GM19438 (cell line): ENCODE results near the gene NR3C2.

Experiments
- ATAC-seq: cut with Tn5 transposase; IDR thresholded peaks from one replicate; pipeline ENCODE4 v1.9.1; 2021; ENCODE audit warnings: low read depth; ENCODE audit not compliant: unreplicated experiment

Gene NR3C2

GRCh38 chr4:148435654-148436406 lies 6.4 kb downstream of the NR3C2 start:
- no peak for ATAC-seq

- no peak for ATAC-seq
These were observed 8.0 kb downstream of the NR3C2 start for GRCh38 chr4:148434075-148434773.

DNA sequence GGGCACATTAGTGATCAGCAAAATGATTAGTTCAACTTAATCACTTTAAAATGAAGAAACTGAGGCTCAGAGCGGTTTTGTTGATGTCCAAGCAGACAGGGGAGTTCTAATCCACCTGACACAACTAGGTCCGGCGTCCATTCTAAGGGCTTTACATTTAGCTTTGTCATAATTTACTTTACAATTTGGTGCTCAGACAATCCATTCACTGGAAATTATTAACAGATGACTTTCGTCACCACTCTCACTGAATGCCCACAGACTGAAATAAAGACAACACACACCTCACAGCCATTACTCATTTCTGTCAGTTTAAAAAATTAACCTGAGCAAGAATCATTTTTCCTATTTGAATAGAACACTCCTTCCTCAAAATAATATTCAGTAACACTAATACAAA lies 10.8 kb downstream of the NR3C2 start:
- ATAC-seq, result no peak

GRCh38 chr4:148430854-148431253 lies 11.4 kb downstream of the NR3C2 start:
- no peak for ATAC-seq

DNA sequence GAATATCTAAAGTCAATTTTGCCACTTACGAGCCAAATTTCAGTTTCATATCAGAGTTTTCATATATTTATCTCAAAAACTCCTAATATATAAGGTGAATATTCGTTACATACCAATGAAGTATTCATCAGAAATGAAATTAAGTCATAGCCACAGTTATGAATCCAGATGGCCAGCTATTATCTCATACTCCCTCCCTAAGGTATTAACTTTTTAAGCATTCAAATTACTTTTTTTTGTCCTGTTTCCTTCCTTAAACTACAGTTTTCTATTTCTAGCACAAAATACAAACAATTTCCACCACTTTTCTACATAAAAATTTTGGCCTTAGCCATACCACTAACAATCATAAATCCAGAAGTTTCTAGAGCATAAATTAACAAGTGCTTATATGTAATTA lies 13.0 kb downstream of the NR3C2 start:
- ATAC-seq, result no peak

GRCh38 chr4:148426643-148427042 lies 15.6 kb downstream of the NR3C2 start:
- no peak for ATAC-seq

DNA sequence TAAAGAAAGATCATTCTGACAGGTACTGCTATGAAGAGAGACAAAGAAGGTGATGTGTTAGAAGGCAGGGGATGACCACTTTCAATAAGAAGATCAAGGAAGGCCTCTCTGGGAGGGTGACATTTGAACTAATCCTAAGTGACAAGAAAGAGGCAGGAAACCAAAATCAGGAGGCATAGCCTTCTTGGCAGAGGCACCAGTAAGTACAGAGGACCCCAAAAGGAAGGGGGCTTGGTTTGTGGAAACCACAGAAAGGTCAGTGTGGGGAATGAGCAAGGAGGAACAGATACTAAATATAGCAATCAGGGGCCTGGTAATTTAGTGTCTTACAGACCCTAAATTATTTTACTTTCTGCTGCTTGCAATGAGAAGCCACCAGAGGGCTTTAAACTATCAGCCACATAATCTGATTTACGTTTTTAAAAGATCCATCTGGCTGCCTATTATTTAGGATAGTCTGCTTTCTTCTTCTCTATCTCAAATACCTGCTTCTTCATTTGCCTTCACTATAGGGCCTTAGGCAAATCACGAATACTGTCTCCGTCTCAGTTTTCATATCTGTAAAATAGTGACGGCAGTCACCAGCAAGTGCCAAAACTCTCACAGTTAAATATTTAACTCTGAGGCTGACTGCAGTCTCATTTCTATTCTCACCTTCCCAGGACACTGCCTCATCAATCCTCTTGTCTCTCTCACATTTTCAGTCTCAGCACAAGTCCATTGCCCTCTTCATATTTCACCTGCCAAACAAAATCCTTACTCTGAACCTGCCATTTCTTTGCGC lies 16.7 kb downstream of the NR3C2 start:
- peak; percentile 78 for ATAC-seq

GRCh38 chr4:148420397-148420796 lies 21.8 kb downstream of the NR3C2 start:
- no peak for ATAC-seq

- no peak for ATAC-seq
These were observed 26.7 kb downstream of the NR3C2 start for GRCh38 chr4:148415500-148415899.

DNA sequence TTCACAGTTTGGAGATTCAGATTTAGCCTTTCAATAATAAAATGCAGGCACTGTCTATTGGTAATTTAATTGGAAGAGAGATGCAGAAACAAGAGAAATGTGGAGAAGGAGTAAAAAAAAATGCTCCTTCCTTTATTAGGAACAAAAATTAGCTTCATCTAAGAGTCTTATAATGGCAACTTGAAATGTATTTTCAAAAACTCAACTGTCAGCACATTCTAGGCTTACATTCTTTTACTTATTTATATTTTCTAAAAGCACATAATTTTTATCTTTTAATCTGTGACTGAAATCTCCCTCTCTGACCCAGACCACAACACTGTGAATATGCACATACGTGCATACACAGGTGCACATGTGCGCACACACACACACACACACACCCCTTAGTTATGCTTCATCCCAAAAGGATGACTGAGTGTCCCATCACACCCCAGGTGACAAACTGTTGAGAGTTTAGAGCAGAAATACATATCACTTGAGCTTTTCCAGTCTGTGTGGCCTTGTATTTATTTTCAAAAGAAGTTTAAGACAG lies 29.7 kb downstream of the NR3C2 start:
- no peak for ATAC-seq

GRCh38 chr4:148405161-148405893 lies 36.9 kb downstream of the NR3C2 start:
- ATAC-seq, result no peak

DNA sequence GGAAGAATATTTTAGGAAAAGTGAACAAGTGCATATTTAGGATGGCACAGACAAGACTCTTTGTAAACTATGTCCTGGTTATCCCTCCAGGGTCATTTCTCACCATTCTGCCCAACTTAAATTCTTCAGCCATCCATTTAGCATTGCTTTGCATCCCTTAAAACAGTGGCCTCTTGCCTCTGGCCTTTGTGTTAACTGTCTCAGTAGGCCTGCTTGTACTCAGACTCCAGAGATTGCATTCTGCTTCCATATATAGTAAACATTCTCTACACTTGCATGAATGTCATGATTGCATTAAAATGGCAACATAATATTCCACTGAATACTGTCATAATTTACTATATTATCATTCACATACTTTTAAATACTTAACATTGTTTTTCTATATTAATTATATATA lies 43.2 kb downstream of the NR3C2 start:
- no peak for ATAC-seq

GRCh38 chr4:148397771-148398170 lies 44.4 kb downstream of the NR3C2 start:
- no peak for ATAC-seq

DNA sequence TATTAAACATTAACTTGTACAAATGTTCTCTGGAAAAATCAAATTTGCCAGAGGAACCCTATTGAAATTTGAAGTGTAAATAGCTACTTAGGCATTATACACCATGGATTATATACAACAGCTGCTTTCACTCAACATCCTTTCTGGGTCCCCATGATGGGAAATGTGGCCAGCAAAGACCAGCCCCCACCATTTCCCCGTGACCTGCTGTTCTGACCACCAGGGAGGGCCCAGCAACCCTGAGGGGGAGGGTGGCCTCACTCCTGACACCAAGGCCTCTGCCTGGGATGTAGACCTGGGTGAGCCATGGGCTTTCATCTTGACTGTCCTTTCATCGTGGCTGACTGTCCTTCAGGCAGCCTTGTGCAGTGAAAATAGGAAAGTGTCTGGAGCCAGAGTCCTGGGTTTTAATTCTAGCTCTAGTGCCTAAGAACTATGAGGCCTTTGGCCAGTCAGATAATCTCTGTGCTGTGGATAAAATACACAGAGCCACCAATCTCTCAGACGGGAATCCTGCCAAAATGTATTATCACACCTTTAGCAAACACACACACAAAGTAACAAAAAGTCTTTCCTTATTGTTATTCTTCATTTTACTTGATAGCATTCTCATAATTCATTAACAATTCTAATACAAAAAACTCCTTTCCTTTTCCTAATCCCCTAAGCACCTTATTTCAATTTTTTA lies 45.1 kb downstream of the NR3C2 start:
- ATAC-seq, result no peak

DNA sequence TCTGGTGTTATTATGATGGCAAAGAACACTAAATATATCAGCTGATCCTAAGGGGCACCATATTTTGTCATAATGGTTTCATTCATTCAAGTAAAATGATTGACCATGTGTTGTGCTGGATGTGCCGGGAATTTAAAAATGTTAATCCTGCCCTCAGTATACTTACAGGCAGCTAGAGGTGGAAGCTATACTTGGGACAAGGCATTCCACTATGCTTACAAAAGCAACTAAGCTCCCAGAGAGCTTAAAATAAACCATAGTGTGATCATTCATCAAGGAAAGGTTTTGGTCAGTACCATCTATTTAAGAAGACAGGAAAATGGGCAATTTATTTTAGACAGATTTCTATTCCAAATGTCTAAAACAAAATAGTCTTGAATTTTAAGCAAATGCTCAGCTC lies 46.4 kb downstream of the NR3C2 start:
- ATAC-seq, result no peak

GRCh38 chr4:148391056-148391455 lies 51.2 kb downstream of the NR3C2 start:
- ATAC-seq, result no peak

DNA sequence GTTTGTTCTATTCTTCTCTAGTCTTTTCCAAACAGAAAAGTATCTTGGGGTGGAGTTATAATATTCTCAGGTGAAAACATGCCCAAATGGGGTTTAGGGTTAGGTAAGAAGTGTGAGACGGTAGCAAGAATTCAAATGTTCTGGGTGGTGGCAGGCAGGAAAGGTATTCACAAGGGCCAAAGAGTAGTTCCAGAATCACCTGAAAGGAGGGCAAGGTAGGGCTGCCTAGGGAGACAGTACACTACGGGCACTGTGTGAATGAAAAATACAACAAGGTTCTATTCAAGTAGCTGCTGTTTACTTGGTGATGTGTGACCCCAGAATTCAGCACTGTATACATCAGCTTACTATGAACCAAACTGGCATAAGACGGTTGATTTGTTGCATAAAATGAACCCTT lies 51.9 kb downstream of the NR3C2 start:
- no peak for ATAC-seq

GRCh38 chr4:148380291-148380690 lies 61.9 kb downstream of the NR3C2 start:
- ATAC-seq, result no peak

DNA sequence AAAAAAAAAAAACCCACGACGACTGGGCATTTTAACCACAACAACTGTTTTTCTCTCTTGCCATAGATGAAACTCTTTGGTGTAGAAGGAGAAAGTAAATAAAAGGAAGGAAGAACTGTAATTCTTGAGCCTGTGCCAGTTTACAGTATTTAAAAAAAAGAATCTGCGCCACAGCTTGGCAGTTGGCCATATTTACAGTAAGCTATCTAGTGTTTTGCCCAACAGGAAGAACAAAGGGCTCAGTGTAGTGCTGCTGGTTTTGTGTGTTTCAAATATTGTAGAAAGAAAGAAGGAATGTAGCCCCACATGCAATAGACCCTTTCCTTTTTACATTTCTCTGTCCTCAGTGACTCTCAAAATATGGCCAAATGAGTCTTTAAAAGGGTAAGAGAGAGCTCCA lies 66.1 kb downstream of the NR3C2 start:
- ATAC-seq, result no peak

GRCh38 chr4:148375584-148375983 lies 66.6 kb downstream of the NR3C2 start:
- no peak for ATAC-seq
